GM06990 (cell line): ENCODE results near the gene ADARB2.

Source experiments
- DNase-seq: peaks from one replicate; pipeline ENCODE4 v3.0.0-alpha.2; 2011; ENCODE audit not compliant: insufficient read length; ENCODE audit errors: extremely low read depth
- H3K27me3 ChIP-seq: replicated peaks from 2 replicates; pipeline ENCODE4 v1.6.0; 2011; ENCODE audit warnings: low read length; ENCODE audit not compliant: control insufficient read depth, insufficient read depth
- H3K36me3 ChIP-seq: 2 replicates; pipeline ENCODE4 v1.5.1; 2011; ENCODE audit warnings: low read length; ENCODE audit not compliant: control insufficient read depth, insufficient read depth
- H3K4me3 ChIP-seq: replicated peaks from 2 replicates; pipeline ENCODE4 v1.5.1; 2011; ENCODE audit warnings: low read depth, mild to moderate bottlenecking, control low read depth, low read length
- CTCF ChIP-seq: IDR thresholded peaks from 2 replicates; pipeline ENCODE4 v1.5.1; 2011; ENCODE audit warnings: low read length, control low read depth, mild to moderate bottlenecking, inconsistent platforms; ENCODE audit not compliant: insufficient read depth, poor library complexity, severe bottlenecking

ADARB2 gene

GRCh38 chr10:1293636-1294435, 443.5 kb downstream of the ADARB2 start:
- Histone ChIP-seq H3K36me3 (no peaks in the 10 kb centered on the region), H3K27me3 (no peaks in the 10 kb centered on the region), H3K4me3 (no peak overlapping the region)
- no peak for DNase-seq
- no peak for TF ChIP-seq CTCF

GRCh38 chr10:1293157-1293556, 444.2 kb downstream of the ADARB2 start:
- Histone ChIP-seq H3K4me3 (no peak overlapping the region), H3K36me3 (no peaks in the 10 kb centered on the region), H3K27me3 (no peaks in the 10 kb centered on the region)
- TF ChIP-seq CTCF: no peak
- no peak for DNase-seq

- DNase-seq: no peak
- H3K36me3 ChIP-seq: no peaks in the 10 kb centered on the region
- no peak for TF ChIP-seq CTCF
These were observed 444.7 kb downstream of the ADARB2 start for GRCh38 chr10:1292611-1293031.

GRCh38 chr10:1291178-1292090, 445.9 kb downstream of the ADARB2 start:
- no peak for DNase-seq
- H3K27me3 ChIP-seq: no peaks in the 10 kb centered on the region
- no peaks in the 10 kb centered on the region for H3K36me3 ChIP-seq
- no peak overlapping the region for H3K4me3 ChIP-seq
- no peak for TF ChIP-seq CTCF

More at GRCh38 chr10:1292611-1293031, 444.7 kb downstream of the ADARB2 start:
- Histone ChIP-seq H3K4me3 (no peak overlapping the region), H3K27me3 (no peaks in the 10 kb centered on the region)

- Histone ChIP-seq H3K27me3 (no peaks in the 10 kb centered on the region), H3K4me3 (no peak overlapping the region), H3K36me3 (no peaks in the 10 kb centered on the region)
- DNase-seq: no peak
- no peak for TF ChIP-seq CTCF
These were observed 447.3 kb downstream of the ADARB2 start for GRCh38 chr10:1290071-1290471.
